Hematopoietic multipotent progenitor cell treated with erythropoietin and hydrocortisone succinate and interleukin-3 and kit ligand, for 4 days (in vitro differentiated cells): ENCODE measurements around the gene EXOC2.
"Not testable (repeated sequence)": the region's sequence is repeated elsewhere in the genome, so short reads cannot be mapped to it uniquely, and the experiment has no call there.

Experiments used
- DNase-seq: peaks from one replicate; pipeline ENCODE4 v3.0.0-alpha.2; 2015

EXOC2 gene

GRCh38 chr6:633611-634010, 59.3 kb downstream of the EXOC2 start:
- DNase-seq, result no peak

GRCh38 chr6:628766-629165, 64.2 kb downstream of the EXOC2 start:
- no peak for DNase-seq

- peak; percentile 29 for DNase-seq
These were observed 66.7 kb downstream of the EXOC2 start for GRCh38 chr6:626236-626635.

DNA sequence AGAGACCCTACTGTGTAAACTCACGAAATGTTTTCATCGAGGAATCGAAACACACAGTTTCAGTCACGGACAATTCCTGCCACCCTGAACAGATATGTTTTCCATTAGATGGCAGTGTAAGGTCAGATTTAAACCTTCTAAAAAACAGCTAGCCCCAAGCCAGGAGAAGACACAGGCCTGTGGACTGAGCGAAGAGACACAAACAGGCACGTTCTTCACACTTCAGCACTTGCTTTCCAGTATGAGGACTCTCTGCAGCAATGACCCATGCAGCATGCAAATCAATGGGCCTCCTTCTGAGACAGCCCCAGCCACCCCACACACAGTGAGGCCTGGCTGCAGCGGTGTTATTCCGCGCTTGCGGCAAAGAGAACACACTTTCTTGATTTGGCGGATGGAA, 68.0 kb downstream of the EXOC2 start:
- peak; percentile 44 for DNase-seq

GRCh38 chr6:622462-622861, 70.5 kb downstream of the EXOC2 start:
- no peak for DNase-seq

GRCh38 chr6:621931-622330, 71.0 kb downstream of the EXOC2 start:
- DNase-seq, result no peak

GRCh38 chr6:620950-621349, 72.0 kb downstream of the EXOC2 start:
- DNase-seq, result no peak

DNA sequence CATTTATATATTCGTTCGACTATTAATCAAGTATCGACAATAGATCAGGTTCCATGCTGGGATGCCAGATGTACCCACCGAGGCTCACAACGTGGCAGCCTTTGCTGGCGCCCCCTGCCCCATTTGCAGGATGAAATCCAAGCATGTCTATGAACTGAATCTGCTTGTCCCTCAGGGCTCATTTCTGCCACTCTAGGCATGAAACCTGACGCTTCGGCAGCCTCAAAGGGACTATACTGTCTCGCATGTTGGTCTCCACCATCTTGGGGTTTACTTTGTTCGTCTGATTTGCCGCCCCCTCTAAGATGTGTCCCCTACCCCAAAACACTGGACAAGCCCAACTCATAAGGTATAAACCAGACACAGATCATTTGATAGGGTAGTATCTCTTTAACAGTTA, 72.8 kb downstream of the EXOC2 start:
- no peak for DNase-seq

- DNase-seq, result no peak
These were observed 75.4 kb downstream of the EXOC2 start for GRCh38 chr6:617456-618100.

DNA sequence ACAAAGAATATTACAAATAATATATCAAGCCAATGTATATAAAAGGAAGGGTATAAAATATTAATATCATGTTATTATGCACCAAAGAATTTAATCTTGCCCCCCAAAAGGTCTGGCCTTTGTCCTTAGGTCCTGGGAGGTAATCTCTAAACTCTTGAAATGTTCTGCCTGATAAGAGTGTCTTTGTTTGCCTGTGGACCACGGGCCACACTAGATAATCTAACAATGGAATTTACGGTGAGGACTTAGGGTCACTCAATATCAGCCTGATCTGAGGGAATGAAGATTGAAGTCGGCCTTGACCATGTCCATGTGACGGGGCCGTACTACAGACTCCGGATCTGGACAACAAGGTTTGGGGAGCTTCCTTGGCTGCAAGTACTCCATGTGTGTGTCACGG, 79.0 kb downstream of the EXOC2 start:
- DNase-seq, result no peak

DNA sequence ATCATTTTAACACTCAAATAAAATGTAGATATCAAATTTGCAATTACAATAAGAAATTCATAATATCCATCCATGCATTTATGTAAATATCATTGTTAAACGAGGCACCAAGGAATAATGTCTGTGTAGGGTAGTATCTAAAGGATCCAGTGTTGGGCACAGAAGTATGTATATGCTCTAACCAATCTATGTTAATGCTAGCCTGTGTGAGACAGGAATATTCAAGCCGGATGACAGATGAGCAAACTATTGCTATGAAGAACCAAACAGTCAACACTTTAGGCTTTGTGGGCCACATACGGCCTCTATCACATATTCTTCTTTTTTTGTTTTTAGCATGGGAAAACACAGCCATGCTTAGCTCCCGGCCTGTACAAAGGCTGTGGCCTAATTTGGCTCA, 81.0 kb downstream of the EXOC2 start:
- DNase-seq, result no peak

DNA sequence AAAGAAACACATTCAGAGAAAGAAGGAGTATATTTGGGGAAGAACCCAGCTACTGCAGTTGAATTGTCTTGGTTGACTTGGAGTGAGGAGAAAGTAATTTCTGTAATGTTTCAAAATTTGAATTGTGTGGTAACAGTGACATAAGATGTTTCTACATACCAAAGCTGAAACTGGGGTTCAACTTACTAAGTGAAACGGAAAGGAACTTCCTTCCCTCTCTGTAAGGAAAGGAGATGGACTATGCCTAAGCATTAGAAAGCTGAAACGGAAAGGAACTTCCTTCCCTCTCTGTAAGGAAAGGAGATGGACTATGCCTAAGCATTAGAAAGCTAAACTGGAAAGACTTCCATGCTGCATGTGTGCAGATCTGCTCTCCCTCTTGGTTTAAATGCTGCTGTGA, 82.1 kb downstream of the EXOC2 start:
- peak; percentile 29 for DNase-seq

GRCh38 chr6:609905-610304, 83.0 kb downstream of the EXOC2 start:
- no peak for DNase-seq

DNA sequence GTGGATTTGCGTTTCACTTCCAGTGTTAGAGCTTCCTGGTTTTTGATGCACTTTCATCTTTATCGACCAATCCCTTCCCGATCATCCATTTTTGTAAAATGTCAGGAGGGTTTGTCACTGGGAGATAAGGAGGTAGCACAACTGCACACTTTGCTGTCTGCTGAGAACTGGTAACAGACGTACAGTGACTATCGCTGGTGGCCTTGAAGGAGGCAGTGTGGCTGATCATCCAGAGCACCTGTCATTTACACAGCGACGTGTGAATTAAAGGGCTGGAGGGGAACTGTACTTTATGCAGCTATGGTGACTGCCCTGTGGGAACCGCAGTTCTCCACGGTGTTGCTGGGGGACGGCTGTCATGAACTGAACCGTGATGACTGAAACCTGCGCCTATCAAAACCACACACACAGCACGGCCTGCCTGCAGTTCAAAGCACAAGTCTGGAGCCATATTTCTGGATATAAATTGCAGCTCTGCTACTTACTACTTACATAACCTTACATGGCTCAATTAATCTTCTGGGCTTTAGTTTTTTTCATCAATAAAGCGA, 86.0 kb downstream of the EXOC2 start:
- DNase-seq, result no peak

DNA sequence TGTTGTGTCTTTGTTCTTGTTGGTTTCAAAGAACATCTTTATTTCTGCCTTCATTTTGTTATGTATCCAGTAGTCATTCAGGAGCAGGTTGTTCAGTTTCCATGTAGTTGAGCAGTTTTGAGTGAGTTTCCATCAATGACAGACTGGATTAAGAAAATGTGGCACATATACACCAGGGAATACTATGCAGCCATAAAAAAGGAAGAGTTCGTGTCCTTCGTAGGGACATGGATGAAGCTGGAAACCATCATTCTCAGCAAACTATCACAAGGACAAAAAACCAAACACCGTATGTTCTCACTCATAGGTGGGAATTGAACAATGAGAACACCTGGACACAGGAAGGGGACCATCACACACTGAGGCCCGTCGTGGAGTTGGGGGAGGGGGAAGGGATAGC, 87.0 kb downstream of the EXOC2 start:
- DNase-seq, result not testable (repeated sequence)

DNA sequence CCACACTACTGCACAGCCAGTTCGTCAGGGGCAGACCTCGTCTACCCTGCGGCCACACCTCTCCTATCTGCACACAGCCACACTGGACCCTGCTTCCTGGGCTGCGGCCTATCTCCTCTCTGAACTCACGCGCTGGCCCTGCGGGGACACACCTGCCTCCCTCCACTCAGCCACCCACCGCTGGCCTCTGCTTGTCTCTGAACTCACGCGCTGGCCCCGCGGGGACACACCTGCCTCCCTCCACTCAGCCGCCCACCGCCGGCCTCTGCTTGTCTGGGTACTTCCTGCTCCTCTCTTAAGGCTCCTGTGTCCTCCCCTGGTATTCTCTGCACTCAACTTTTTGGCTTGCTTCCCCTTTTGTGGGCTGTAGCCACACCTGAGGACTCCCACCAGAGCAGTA, 88.4 kb downstream of the EXOC2 start:
- peak; percentile 62 for DNase-seq

GRCh38 chr6:603265-603664, 89.7 kb downstream of the EXOC2 start:
- no peak for DNase-seq

DNA sequence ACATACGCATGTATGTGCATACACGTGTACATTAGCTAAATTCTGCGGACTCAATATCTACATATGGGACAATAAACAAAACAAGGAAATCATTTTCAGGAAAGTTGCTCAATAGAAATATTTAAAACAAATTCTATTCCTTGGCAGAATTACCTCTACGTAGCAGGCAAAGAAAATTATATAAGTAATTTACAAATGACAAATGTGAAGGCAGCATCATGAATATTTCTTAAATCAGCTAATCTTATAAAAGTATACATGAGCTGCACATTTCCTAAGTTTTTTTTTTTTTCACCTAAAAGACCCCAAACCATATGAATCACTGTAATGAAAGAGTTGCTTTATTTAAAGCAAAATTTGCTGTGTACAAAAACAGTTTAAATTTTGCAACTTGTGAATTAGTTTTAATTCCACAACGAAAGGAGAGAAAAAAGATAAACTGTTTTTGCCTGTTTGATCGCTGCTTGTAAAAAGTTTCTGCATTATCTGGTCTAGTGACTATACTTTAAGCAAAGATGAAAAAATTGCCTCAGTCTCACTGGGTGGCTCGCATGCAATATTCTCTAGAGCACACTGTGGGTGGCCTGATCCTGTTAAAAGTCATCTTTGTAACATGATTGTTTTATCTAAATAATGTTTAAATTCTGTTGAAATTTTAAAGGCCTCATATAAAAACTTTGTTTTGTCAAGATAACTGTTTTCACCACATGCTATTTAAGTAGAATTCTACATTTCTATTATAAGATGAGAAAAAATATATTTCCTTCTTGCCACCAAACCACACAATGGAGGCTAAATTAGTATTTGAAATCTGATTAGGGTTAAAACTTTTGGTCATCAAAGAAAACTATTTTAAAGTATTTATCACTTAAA, 93.1 kb downstream of the EXOC2 start:
- no peak for DNase-seq

- no peak for DNase-seq
These were observed 99.1 kb downstream of the EXOC2 start for GRCh38 chr6:593907-594212.

DNA sequence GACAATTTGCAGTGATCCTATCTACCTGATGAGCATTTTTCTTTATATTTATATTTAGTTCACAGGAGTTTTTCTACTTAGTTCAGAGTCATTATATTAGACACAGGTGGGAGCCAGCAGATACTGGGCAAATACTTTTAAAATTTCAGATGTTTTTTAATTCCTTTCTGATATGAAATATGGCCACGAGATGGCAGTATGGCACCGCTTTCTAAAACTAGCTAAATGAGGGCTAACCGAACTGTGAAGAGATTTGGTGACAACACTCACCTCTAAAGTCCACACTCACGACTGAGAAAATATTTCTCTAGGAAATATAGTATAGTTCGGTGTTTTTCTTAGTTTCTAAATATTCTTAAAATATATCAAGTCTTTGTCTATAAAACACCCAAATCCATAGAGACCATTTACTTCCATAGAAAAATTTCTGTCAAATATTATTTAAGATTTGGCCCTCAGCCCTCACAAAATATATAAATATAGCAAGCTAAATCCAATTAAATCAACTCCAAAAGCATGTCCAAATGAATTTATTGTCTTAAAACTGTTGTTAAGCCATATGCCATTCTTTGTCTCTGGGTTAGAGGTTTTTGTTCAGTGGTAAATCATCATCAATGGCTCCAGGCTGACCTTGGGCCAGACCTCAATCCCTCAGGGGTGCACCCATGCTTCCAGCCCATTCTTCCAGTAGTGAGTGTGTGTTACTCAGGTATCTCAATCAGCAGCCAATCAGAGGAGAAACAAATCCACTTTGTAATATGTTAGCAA, 99.6 kb downstream of the EXOC2 start:
- peak; percentile 83 for DNase-seq

GRCh38 chr6:589090-589489, 103.8 kb downstream of the EXOC2 start:
- DNase-seq, result no peak

- DNase-seq, result no peak
These were observed 106.4 kb downstream of the EXOC2 start for GRCh38 chr6:586553-586952.

DNA sequence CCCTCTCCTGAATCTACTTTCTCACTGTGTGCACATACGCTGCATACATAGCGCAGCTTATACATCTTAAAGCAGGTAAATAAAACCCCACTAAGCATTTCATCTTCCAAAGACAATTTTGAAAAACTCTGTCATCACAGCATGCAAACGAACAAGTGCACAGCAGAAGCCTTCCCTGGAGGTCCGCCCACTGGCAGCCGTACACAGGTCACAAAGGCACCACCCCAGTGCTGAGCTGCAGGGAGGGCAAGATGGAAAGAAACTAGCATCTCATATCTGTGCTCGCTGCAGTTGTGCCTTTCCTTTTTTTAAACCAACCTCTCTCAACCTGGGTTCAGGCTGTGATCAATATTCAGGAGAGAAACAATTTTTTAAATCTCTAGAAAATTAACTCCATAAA, 109.3 kb downstream of the EXOC2 start:
- DNase-seq, result no peak

GRCh38 chr6:583116-583515, 109.8 kb downstream of the EXOC2 start:
- no peak for DNase-seq
